GM06990 (cell line): ENCODE data around the gene UBIAD1.

ENCODE experiments used
- DNase-seq: peaks from one replicate; pipeline ENCODE4 v3.0.0-alpha.2; 2011; ENCODE audit not compliant: insufficient read length; ENCODE audit errors: extremely low read depth
- H3K27me3 ChIP-seq: replicated peaks from 2 replicates; pipeline ENCODE4 v1.6.0; 2011; ENCODE audit warnings: low read length; ENCODE audit not compliant: control insufficient read depth, insufficient read depth
- H3K36me3 ChIP-seq: 2 replicates; pipeline ENCODE4 v1.5.1; 2011; ENCODE audit warnings: low read length; ENCODE audit not compliant: control insufficient read depth, insufficient read depth
- H3K4me3 ChIP-seq: replicated peaks from 2 replicates; pipeline ENCODE4 v1.5.1; 2011; ENCODE audit warnings: low read depth, mild to moderate bottlenecking, control low read depth, low read length
- TF ChIP-seq, protein P1 (sequence below): IDR thresholded peaks from 2 replicates; pipeline ENCODE4 v1.5.1; 2011; ENCODE audit warnings: low read length, control low read depth, mild to moderate bottlenecking, inconsistent platforms; ENCODE audit not compliant: insufficient read depth, poor library complexity, severe bottlenecking

Gene UBIAD1

DNA sequence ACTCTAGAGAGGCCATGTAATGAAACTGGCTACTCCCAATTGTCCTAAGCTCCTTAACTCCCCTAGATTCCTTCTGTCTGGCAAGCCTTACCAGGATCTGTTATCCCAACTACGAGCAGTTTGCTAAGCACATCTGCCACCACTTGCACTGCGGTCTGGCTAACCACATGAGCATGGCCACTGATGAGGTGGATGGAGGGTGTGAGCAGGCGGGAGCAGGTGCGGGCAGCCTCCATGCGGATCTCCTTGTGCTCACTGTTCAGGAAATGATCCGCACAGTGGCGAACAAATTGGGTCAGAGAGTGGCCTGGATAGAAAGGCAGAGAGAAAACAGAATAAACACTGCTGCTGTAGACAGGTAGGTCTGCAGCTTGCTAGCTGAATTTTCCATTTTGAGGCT, 34.7 kb upstream of the UBIAD1 start:
- Histone ChIP-seq H3K4me3 (no peak overlapping the region), H3K27me3 (no peaks in the 10 kb centered on the region), H3K36me3 (peaks cover 31% of the 10 kb centered on the region)
- TF ChIP-seq, protein P1, sequence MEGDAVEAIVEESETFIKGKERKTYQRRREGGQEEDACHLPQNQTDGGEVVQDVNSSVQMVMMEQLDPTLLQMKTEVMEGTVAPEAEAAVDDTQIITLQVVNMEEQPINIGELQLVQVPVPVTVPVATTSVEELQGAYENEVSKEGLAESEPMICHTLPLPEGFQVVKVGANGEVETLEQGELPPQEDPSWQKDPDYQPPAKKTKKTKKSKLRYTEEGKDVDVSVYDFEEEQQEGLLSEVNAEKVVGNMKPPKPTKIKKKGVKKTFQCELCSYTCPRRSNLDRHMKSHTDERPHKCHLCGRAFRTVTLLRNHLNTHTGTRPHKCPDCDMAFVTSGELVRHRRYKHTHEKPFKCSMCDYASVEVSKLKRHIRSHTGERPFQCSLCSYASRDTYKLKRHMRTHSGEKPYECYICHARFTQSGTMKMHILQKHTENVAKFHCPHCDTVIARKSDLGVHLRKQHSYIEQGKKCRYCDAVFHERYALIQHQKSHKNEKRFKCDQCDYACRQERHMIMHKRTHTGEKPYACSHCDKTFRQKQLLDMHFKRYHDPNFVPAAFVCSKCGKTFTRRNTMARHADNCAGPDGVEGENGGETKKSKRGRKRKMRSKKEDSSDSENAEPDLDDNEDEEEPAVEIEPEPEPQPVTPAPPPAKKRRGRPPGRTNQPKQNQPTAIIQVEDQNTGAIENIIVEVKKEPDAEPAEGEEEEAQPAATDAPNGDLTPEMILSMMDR, result no peak
- no peak for DNase-seq

DNA sequence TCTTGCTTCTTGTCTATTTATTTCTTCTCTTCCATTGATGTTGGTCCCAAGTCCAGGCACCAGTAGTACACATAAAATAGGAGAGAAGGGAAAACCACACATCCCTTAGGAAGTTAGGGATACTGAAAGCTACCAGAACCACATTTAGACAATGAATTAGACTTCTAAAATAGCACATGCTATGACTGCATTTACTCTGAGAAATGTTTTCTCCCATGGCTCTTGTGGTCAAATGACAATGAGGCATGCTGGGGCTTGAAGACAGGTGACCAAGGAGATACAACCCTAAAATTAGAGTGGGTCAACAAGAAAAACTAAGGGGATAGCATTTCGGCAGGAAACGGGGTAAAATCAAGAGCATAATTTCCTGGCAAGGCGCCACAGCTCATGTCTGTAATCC, 27.8 kb upstream of the UBIAD1 start:
- Histone ChIP-seq H3K36me3 (peaks cover 21% of the 10 kb centered on the region), H3K27me3 (no peaks in the 10 kb centered on the region), H3K4me3 (no peak overlapping the region)
- TF ChIP-seq, protein P1, result no peak
- DNase-seq, result no peak

- Histone ChIP-seq H3K27me3 (no peaks in the 10 kb centered on the region), H3K36me3 (peaks cover 23% of the 10 kb centered on the region), H3K4me3 (no peak overlapping the region)
- TF ChIP-seq, protein P1, result no peak
- no peak for DNase-seq
Measured at GRCh38 chr1:11245904-11246719, 26.9 kb upstream of the UBIAD1 start.

DNA sequence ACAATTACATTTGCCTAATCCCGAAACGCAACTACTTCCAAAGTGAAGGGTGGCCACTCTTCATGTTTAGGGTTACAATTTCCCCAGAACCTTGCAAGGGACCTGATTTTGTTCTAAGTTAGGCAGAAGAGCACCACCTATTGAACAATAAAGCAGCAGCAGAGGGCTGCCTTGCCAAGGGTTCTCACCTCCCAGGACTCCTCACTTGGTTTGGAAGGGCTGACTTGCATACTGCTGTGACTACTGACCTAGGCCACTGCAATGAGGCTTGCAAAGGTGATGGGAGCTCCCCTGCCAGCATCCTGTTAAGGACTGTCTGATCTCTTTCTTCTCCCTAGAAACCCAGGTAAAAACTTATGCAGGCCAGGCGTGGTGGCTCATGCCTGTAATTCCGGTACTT, 24.8 kb upstream of the UBIAD1 start:
- H3K27me3 ChIP-seq, result no peaks in the 10 kb centered on the region
- peaks cover 28% of the 10 kb centered on the region for H3K36me3 ChIP-seq
- no peak for DNase-seq
- H3K4me3 ChIP-seq, result no peak overlapping the region
- TF ChIP-seq, protein P1, result no peak

- no peak for DNase-seq
- H3K27me3 ChIP-seq, result no peaks in the 10 kb centered on the region
- peaks cover 37% of the 10 kb centered on the region for H3K36me3 ChIP-seq
- TF ChIP-seq, protein P1, result no peak
- no peak overlapping the region for H3K4me3 ChIP-seq
Measured at GRCh38 chr1:11252538-11252937, 20.5 kb upstream of the UBIAD1 start.

GRCh38 chr1:11253226-11253625, 19.8 kb upstream of the UBIAD1 start:
- H3K36me3 ChIP-seq, result peaks cover 35% of the 10 kb centered on the region
- no peak for DNase-seq
- TF ChIP-seq, protein P1, result no peak
- no peak overlapping the region for H3K4me3 ChIP-seq
- no peaks in the 10 kb centered on the region for H3K27me3 ChIP-seq
